Colonic mucosa (tissue), 4 donors: ENCODE results near the gene TMEM132E. TPM values are rescaled to one million over a fixed set of nuclear protein-coding genes. Genes with fewer than 3 reads are reported as not detected.

ENCODE experiments used
- DNase-seq: peaks from one replicate; pipeline ENCODE4 v3.0.0-alpha.2; 2020
- H3K27ac ChIP-seq: fragments of 200-600 bp; one replicate; pipeline ENCODE4 v1.8.0; 2021
- H3K27me3 ChIP-seq: fragments of 200-600 bp; one replicate; pipeline ENCODE4 v1.8.0; 2021
- H3K36me3 ChIP-seq: fragments of 200-600 bp; one replicate; pipeline ENCODE4 v1.8.0; 2021
- H3K4me1 ChIP-seq: fragments of 200-600 bp; one replicate; pipeline ENCODE4 v1.8.0; 2021; ENCODE audit warnings: mild to moderate bottlenecking
- H3K4me3 ChIP-seq: fragments of 200-600 bp; one replicate; pipeline ENCODE4 v1.8.0; 2021
- H3K9ac ChIP-seq, 2 donors: one replicate each; pipeline ENCODE4 v1.7.0; 2013; ENCODE audit warnings: control low read depth in 2 of 2, low read depth in 2 of 2, low read length in 2 of 2
- H3K9me3 ChIP-seq: fragments of 200-600 bp; one replicate; pipeline ENCODE4 v1.8.0; 2021
- intact Hi-C: fragments of 100-400 bp; cut with DNase I; formaldehyde crosslinking; loops from one replicate; pipeline ENCODE4 v1.14.1; 2022
- total RNA-seq, 2 donors: library from RNA; stranded (reverse); fragmentation: NEBNext Ultra II Directional in 1 of 2; extraction: Animal tissue kit (Norgen Biotek cat#: 25700) in 1 of 2; gene quantifications; one replicate each; pipeline ENCODE4 v1.2.1, GENCODE V29; 2021
- TF ChIP-seq, protein P1 (sequence below): fragments of 200-600 bp; IDR thresholded peaks from one replicate; pipeline ENCODE4 v1.8.0; 2022; ENCODE audit warnings: antibody characterized with exemption, mild to moderate bottlenecking
- donor health status: healthy.
- donor health status: DM: no; HTN: no; CAD: no.
- donor health status: DM: no; HTN: no; CAD: no.

The TMEM132E gene
- total RNA-seq, 2 donors from 2014 or later, result 0.10 to 0.11 TPM

DNA sequence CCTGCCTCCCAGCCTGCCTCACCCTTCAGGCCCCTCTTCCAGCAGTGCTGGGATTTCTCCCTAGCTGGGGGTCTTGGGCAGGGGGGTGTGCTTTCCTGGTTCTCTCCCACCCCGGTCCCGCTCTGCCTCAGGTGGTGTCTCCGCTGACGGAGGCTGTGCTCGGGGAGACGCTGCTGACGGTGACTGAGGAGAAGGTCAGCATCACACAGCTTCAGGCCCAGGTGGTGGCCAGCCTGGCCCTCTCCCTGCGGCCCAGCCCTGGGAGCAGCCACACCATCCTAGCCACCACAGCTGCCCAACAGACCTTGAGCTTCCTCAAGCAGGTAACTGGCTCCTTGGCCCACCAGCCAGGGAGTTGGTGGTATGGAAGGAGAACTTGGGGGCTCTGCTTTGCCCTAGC is 56.5 kb downstream of the TMEM132E start:
- H3K4me3 ChIP-seq, result no peak overlapping the region
- no peak for DNase-seq
- H3K9ac ChIP-seq, result no peak overlapping the region
- no peak overlapping the region for H3K27ac ChIP-seq
- TF ChIP-seq, protein P1, sequence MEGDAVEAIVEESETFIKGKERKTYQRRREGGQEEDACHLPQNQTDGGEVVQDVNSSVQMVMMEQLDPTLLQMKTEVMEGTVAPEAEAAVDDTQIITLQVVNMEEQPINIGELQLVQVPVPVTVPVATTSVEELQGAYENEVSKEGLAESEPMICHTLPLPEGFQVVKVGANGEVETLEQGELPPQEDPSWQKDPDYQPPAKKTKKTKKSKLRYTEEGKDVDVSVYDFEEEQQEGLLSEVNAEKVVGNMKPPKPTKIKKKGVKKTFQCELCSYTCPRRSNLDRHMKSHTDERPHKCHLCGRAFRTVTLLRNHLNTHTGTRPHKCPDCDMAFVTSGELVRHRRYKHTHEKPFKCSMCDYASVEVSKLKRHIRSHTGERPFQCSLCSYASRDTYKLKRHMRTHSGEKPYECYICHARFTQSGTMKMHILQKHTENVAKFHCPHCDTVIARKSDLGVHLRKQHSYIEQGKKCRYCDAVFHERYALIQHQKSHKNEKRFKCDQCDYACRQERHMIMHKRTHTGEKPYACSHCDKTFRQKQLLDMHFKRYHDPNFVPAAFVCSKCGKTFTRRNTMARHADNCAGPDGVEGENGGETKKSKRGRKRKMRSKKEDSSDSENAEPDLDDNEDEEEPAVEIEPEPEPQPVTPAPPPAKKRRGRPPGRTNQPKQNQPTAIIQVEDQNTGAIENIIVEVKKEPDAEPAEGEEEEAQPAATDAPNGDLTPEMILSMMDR, result no peak
- peaks cover 6% of the 10 kb centered on the region for H3K4me1 ChIP-seq
- H3K36me3 ChIP-seq, result no peaks in the 10 kb centered on the region
- H3K27me3 ChIP-seq, result peaks cover 20% of the 10 kb centered on the region
- no peaks in the 10 kb centered on the region for H3K9me3 ChIP-seq
- intact Hi-C loops, result loop anchor here (5.0 kb wide), 1 partner anchor 94 kb away; no protein-coding TSS in a partner anchor

DNA sequence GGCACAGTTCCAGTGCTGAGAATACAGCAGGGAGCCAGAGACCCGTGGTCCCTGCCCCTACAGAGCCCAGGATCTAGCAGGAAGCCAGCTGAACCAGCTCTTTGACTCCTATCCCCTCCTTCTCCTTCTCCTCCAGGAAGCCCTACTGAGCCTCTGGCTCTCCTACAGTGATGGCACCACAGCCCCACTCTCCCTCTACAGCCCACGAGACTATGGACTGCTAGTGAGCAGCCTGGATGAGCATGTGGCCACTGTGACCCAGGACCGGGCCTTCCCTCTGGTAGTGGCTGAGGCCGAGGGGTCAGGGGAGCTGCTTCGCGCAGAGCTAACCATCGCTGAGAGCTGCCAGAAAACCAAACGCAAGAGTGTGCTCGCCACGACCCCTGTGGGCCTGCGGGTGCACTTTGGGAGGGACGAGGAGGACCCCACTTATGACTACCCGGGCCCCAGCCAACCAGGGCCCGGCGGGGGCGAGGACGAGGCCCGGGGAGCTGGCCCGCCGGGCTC is 57.7 kb downstream of the TMEM132E start:
- no peaks in the 10 kb centered on the region for H3K9me3 ChIP-seq
- H3K9ac ChIP-seq, result no peak overlapping the region
- no peak overlapping the region for H3K27ac ChIP-seq
- H3K36me3 ChIP-seq, result no peaks in the 10 kb centered on the region
- no peak overlapping the region for H3K4me3 ChIP-seq
- H3K4me1 ChIP-seq, result peaks cover 6% of the 10 kb centered on the region
- TF ChIP-seq, protein P1, result no peak
- intact Hi-C loops, result loop anchor here (5.0 kb wide), 1 partner anchor 95 kb away; no protein-coding TSS in a partner anchor
- peaks cover 20% of the 10 kb centered on the region for H3K27me3 ChIP-seq
- no peak for DNase-seq

GRCh38 chr17:34637548-34638525 is 58.5 kb downstream of the TMEM132E start:
- H3K27ac ChIP-seq, result no peak overlapping the region
- DNase-seq, result peak; percentile 82
- intact Hi-C loops, result loop anchor here (2.0 to 5.0 kb wide), 2 partner anchors 96 to 217 kb away; no protein-coding TSS in a partner anchor
- TF ChIP-seq, protein P1, result peak; percentile 73
- no peaks in the 10 kb centered on the region for H3K9me3 ChIP-seq
- no peaks in the 10 kb centered on the region for H3K36me3 ChIP-seq
- peak overlapping the region; percentile 31 for H3K4me3 ChIP-seq
- peaks cover 6% of the 10 kb centered on the region for H3K4me1 ChIP-seq
- no peak overlapping the region for H3K9ac ChIP-seq
- peaks cover 20% of the 10 kb centered on the region for H3K27me3 ChIP-seq

DNA sequence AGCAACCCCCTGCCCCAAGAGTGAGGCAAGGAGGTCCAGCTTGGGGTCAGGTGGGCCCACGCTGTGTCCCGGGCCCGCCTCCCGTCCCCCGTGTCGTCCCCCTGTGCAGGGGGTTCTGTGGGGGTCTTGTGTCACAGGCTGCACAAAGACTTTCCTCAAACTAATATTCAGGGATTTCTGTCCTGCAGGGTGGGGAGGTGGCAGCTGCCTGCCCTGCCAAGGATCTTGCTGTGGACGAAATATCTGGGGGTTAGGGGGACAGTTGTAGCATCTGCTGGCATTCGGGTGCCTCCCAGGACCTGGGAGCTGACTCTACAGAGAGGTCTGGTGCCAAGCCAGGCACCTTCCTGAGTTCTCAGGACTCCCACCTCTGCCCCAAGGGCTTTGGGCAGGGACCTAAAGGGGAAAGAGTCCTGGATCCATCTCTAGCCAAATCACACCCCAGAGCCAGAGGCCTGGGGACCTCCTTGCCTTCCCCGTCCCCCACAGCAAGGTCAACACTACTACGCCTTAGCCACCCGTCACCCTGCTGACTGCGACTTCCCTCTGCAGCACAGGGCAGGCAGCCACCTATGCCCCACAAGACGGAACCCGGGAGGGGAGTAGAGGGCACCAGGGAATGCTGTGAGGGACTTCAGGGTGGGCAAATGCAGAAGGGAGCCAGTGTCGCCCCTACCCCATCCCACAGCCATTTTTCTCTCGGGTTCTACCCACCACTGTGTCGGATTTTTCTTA is 59.3 kb downstream of the TMEM132E start:
- DNase-seq, result no peak
- no peak overlapping the region for H3K9ac ChIP-seq
- H3K4me1 ChIP-seq, result peaks cover 6% of the 10 kb centered on the region
- no peaks in the 10 kb centered on the region for H3K9me3 ChIP-seq
- TF ChIP-seq, protein P1, result peak; percentile 22
- peak overlapping the region; percentile 31 for H3K4me3 ChIP-seq
- H3K27ac ChIP-seq, result no peak overlapping the region
- H3K27me3 ChIP-seq, result peaks cover 20% of the 10 kb centered on the region
- H3K36me3 ChIP-seq, result no peaks in the 10 kb centered on the region
- intact Hi-C loops, result loop anchor here (2.0 to 5.0 kb wide), 2 partner anchors 96 to 218 kb away; no protein-coding TSS in a partner anchor
